ENCODE results near the gene MTERF4.

MTERF4 gene

GRCh38 chr2:241133436-241133820 is 31.3 kb upstream of the MTERF4 start:
- no peak for DNase-seq

DNA sequence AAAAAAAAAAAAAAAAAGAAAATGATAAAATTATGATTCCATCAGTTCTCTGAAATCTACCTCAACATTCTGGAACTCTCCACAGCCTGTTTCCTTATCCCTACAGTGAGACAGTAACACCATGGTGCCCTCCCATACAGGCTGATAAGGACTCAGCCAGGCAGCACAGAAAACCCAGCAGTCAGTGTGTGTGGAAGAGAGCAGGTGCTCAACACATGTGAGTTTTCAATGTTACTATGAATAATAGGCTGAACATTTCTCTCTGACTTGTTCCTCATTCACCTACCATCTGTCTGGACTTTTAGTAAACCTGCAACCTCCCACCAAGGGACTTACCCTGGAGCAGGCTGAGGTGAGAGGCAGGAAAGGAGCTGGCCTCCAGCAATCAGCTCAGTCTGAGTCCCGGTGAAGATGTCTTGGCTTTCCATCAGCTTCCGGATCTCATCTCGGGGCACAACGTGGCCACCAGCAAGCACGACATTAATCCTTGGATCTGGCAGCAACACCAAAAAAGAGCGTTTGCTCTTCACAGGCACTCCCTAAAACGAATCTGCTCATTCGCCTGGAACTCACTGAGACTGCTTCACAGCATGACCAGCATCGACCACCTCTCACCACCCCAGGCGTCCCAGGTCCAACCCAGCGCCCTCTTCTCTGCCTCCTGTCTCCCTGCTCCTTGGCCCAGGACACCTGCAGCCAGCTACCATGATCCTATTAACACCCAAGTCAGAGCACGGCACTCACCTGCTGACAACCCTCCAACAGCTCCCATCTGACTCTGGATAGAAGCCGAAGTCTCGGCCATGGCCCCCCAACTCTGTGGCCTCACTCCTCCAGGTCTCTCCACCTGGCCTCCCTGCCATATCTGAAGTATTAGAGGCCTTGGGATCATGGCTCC is 30.7 kb upstream of the MTERF4 start:
- no peak for DNase-seq

- DNase-seq = no peak
Measured at GRCh38 chr2:241131531-241131930, 29.4 kb upstream of the MTERF4 start.

DNA sequence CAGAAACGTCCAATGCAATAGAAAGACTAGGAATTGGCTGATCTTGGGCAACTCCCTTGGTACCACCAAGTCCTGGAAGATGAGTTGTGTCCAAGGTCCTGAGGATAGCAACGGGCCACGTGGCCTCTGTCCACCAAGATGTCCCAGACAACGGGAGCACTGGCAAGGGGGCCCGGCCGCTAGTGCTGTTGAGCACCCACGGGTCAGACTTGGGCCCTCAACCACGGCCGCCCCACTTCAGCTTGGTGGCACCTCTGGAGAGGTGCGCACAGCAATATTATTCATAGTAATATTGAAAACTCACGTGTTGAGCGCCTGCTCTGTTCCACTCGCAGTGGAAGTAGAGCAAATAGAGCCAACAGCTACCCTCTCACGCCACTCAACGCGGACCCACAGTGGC is 28.2 kb upstream of the MTERF4 start:
- DNase-seq = no peak

DNA sequence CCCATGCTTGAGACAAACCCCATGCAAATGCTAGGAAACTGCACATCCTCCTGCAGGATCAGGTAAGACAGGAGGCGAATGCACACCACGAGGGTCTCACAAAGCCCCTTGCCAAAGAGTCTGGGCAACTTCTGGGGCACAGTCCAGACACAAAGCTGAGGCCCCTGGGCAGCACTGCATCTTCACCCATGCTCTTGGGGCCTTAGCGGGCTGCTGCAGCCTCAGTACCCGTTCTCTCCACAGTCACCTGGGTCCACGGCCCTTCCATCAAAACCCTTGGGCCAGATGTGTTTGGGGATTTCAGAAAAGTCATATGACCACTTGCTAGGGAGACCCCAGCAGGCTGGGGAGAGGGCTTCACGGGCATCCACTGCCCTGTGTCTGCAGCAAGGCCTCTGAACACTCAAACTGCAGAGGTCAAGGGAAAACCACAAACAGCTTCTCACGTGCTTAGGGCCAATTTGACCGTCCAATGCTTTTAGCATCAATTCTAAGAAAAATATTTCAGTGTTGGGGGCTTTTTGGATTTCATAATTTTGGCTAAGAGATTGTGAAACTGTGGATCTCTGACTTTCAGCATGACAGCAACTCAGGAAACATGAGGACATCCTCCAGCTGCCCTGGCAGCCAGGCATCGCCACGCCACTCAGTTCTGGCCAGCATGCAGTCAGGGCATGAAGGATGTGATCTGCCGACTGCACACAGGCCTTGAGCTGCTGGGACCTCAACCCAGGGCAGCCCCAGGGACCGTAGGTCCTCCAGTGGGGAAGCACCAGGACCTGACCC is 27.2 kb upstream of the MTERF4 start:
- no peak for DNase-seq

DNA sequence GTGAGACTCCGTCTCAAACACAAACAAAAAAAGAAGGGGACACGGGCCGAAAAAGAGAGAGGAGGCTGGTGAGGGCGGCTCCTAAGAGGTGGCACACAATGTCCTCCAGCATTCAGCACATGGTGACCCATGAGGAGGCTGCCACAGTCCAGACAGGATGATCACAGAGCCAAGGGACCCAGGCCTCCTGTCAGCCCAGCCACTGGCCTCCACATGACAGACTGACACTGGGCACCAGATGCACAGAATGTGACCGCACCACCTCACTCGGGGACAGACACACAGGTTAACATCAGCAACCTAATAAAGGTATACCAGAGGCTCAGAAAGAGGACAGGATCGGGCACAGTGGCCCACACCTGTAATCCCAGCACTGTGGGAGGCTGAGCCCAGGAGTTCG is 26.2 kb upstream of the MTERF4 start:
- no peak for DNase-seq

GRCh38 chr2:241126771-241127202 is 24.7 kb upstream of the MTERF4 start:
- no peak for DNase-seq

DNA sequence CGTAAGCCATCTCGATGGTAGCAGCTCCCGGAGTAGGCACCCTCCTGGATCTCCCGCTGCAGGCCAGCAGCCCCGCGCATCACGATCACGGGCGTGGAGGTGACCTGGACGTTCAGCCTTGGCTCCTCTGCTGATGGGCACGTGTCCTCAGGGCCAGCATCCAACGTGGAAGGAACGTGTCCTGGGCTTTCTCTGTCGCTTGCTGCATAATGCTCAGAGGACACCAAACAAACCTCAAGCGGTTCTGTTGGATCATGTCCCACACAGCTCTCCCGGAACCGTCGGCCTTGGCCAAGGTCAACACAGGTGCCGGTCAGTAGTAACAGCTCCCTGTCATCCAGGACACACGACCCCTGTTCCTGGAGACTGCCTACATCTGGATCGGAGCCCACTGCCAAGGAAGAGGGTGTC is 24.1 kb upstream of the MTERF4 start:
- no peak for DNase-seq

- no peak for DNase-seq
Measured at GRCh38 chr2:241125626-241126025, 23.5 kb upstream of the MTERF4 start.

DNA sequence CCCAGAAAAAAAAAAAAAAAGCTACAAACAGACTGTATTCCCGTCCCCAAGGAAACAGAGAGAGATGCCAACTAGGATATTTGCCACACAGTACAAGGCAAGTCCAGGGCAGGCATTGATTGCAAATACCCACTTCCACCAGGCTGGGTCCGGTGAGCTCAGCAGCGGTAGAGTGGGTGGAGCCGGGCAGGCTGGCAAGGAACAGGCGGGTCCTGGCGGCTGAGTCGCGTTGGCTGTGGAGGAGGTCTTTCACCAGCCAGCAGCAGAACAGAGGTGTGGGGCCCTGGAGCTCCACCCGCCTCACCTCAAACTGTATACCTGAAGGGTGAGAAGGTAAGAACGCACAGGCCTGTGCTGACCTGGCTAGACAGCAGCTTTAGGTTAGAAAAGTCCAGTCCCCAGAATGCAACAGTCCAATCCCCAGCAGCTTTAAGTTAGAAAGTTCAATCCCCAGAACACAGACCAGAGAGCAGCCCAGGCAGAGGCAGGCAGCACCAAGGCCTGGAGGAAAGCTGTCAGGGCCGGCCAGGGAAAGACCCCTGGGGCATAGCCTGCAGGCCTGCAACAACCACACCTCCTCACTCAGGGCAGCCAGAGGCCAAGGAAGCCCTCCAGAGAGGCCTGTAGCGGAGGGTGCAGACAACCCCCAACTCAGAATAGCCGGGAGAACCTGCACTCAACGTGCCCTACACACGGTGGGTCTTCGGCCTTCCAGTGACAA is 21.9 kb upstream of the MTERF4 start:
- DNase-seq = no peak

DNA sequence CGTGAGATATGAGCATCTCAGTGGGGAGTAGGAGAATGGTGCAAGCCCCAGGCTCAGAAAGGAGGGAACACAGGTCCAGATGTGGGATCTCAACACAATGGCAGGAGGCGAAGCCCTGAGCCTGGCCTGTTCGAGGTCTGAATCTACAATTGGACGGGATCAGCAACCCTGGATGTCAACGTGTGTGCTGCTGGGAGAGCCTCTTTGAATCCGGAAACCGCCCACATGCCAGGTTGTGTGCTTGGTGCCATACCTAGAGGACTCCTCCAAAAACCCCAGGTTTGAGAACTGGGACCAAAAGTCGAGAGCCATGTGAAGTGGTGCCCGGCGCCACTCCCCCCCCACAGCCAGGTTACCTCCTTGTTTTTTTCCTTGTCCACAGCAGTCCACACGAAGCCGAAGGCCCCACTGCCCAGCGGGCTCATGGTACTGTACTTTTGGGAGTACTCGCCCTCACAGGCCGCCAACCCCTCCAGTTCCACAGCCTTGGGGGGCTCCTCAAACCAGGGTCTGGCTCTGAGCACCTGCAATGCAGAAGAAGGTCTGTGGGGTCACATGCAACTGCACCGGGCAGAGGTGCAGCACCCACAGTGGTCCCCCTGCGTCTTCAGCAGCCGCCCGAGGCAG is 20.4 kb upstream of the MTERF4 start:
- no peak for DNase-seq

DNA sequence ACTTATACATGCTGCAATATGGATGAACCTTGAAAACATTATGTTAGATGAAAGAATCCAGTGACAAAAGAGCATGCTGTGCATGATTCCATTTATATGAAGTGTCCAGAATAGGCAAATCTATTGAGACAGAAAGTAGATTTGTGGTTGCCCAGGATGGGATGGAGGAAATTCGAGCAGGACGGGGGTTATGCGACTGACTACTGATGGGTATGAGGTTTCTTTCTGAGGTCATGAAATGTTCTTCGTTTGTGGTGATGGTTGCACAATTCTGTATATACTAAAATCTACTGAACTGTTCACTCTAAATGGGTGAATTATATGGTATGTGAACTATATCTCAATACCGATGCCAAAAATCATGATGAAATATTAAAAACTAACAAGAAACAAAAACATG is 18.9 kb upstream of the MTERF4 start:
- DNase-seq = no peak

DNA sequence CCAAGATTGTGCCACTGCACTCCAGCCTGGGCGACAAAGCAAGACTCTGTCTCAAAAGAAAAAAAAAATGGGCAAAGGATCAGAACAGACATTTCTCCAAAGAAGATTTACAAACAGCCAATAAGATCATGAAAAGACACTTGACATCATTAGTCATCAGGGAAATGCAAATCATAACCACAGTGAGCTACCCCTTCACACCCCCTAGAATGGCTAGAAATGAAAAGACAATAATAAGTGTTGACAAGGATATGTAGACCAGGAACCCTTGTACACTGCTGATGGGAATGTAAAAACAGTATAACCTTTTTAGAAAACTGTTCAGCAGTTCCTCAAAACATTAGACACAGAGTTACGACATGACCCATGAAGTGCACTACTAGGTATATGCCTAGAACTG is 18.4 kb upstream of the MTERF4 start:
- no peak for DNase-seq

DNA sequence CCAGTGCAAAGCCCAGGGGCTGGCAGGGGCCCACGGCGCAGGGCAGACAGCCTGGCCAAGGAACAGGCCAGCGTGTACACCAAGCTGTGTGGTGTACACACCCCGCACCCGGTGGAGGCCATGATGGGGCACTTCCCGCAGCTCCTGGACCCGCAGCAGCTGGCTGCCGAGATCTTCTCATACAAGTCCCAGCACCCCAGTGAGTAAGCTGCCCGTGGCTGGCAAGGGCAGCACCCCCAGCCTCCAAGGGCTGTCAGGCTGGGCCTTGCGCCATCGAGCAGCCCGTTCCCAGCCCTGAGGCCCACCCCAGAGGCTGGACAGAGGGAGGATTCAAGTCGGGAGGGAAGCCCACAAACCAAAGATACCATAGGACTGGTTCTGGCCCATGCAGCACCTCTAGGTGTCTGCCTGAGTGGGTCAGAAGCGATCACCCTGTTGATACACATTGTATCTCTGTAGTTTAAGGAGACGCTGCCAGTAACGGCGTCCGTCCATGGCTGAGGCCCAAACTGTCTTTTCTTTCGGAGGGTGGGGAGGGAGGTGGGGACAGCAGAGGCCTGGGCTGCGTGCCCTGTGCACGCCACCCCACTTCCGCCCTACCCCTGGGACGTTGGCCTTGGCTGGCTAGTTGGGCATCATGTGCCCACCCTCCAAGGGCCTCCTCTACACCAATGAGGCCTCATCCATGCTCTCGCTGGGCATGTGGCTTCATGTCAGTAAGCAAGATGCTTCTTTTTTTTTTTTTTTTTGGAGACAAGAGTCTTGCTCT is 16.8 kb upstream of the MTERF4 start:
- DNase-seq = no peak

DNA sequence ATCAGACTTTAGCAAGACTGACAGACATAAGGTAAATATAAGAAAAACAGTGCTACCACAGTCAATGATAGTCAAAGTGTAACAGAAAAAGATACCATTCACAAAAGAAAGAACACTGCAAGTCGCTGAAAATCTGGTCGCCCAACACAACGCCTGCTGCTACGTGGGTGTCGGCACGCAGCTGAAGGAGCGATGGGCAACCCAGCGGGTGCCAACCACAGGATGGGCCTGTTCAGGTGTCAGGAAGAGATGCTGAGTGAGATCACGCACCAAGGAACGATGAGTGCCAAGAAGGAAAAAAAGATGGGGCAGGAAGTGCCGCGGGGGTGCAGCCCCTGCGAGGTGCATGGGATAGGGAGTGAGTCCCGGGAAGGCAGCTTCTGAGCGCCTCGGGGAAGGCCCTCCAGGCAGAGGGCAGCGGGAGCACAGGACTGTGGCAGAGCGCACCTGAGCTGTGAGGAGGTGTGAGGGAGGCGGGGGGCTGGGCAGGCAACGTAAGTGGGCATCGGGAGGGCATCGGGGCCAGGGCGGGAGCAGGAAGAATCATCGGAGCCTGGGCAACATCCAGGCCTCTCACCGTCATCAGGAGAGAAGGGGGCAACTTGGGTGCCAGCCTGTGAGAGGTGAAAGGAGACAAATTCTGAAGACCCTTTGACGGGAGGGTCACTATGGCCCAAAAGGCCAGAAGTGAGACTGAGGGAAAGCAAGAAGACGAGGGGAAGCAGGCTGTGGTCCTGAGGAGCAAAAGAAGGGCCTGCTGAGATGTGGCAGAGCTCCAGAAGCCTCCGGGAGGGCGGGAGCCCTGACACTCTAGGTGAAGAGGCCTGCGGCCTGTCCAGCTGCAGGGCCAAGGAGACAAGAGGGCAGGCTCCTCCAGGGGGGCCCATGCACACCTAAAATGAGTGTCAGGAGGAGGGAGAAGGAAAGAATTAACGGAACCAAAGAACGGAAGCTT is 14.8 kb upstream of the MTERF4 start:
- no peak for DNase-seq

DNA sequence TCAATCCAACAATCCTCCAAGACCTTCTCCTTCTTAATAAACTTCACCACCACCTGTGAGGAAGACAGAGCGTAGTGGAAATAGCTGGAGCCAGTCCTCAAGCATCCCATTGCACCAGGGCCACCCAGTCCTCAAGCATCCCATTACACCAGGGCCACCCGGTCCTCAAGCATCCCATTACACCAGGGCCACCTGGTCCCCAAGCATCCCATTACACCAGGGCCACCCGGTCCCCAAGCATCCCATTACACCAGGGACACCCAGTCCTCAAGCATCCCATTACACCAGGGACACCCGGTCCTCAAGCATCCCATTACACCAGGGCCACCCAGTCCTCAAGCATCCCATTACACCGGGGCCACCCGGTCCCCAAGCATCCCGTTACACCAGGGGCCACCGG is 13.3 kb upstream of the MTERF4 start:
- DNase-seq = no peak

GRCh38 chr2:241114836-241115235 is 12.7 kb upstream of the MTERF4 start:
- DNase-seq = no peak

GRCh38 chr2:241112592-241112991 is 10.5 kb upstream of the MTERF4 start:
- DNase-seq = no peak

GRCh38 chr2:241112046-241112445 is 10.0 kb upstream of the MTERF4 start:
- no peak for DNase-seq

DNA sequence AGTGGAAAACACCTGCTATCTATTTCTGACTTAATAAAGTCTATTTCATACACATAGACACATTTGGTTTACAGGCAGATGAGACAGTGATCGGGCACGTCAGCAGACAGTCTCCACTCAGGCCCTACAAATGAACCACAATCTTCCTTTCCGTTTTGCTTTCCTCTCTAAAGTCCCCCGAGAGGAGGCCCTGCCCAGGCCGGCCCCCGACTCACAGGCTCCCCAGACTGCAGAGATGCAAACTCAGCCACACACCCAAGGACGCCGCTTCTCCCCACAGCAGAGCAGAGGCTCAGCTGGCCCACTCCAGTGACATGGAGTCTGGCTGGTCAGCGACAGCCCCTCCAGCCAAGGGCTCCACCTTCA is 9.3 kb upstream of the MTERF4 start:
- no peak for DNase-seq

All from NCI-H2107 (cell line).